Endothelial cell of umbilical vein (primary cell): Measurements from ENCODE around the gene PZP. TPM values are rescaled to one million over a fixed set of nuclear protein-coding genes. Genes with fewer than 3 reads are reported as not detected.

Source experiments
- BruUV-seq: library from RNA; stranded (reverse); fragments of 400-500 nt; replicated peaks from 2 replicates; lab custom pipeline; 2021; lab: Mats Ljungman, UMichigan
- CTCF ChIA-PET: fragments of 300-600, 350-600 bp; sonication (Branson Sonifier 250); formaldehyde crosslinking; loops from one replicate; lab custom pipeline; 2021; ENCODE audit warnings: antibody characterized with exemption, inconsistent platforms; lab: Charles Lee
- POLR2A ChIA-PET: fragments of 300-600, 350-600 bp; sonication (Branson Sonifier 250); formaldehyde crosslinking; loops from one replicate; lab custom pipeline; 2021; ENCODE audit warnings: antibody characterized with exemption, inconsistent platforms; lab: Charles Lee
- DNase-seq: peaks from one replicate; pipeline ENCODE4 v3.0.0-alpha.2; 2011; ENCODE audit warnings: low read depth, low spot score
- FAIRE-seq: peaks from 2 replicates; lab custom pipeline; 2011; peaks lifted over from hg19 to GRCh38; lab: Jason Lieb, UNC
- H2AFZ ChIP-seq: 2 replicates; pipeline ENCODE4 v1.6.0; 2012; ENCODE audit warnings: low read depth, low read length, control low read depth, inconsistent platforms
- H3K27ac ChIP-seq: 2 replicates; pipeline ENCODE4 v1.5.1; 2011; ENCODE audit warnings: low read depth, mild to moderate bottlenecking, control low read depth, low read length, moderate library complexity; ENCODE audit not compliant: insufficient read depth
- H3K27me3 ChIP-seq, 2 experiments: 2 replicates each; pipeline versions ENCODE4 v1.6.0 to v1.6.1; 2011; ENCODE audit warnings: low read length in 2 of 2, mixed read lengths in 1 of 2; ENCODE audit not compliant: control insufficient read depth in 2 of 2, insufficient read depth in 2 of 2
- H3K36me3 ChIP-seq, 2 experiments: 2 replicates in 1 of 2; 3 replicates in 1 of 2; pipeline ENCODE4 v1.5.1; 2011; ENCODE audit warnings: low read length in 2 of 2, mild to moderate bottlenecking in 1 of 2, moderate library complexity in 1 of 2; ENCODE audit not compliant: control insufficient read depth in 2 of 2, insufficient read depth in 2 of 2; ENCODE audit errors: extremely low read depth in 1 of 2
- H3K4me1 ChIP-seq: 3 replicates; pipeline ENCODE4 v1.5.1; 2011; ENCODE audit warnings: mild to moderate bottlenecking, low read length; ENCODE audit not compliant: control insufficient read depth, insufficient read depth; ENCODE audit errors: extremely low read depth
- H3K4me2 ChIP-seq: 2 replicates; pipeline ENCODE4 v1.6.1; 2011; ENCODE audit warnings: low read length, control low read depth, mixed read lengths; ENCODE audit not compliant: insufficient read depth
- H3K4me3 ChIP-seq, 3 experiments: fragments of 200-600 bp in 1 of 3; sonication (generic), shearing (Covaris generic) in 1 of 3; replicated peaks in 1 of 3; 2 replicates each; pipeline ENCODE4 v1.5.1; 2011 to 2016; ENCODE audit warnings: control low read depth in 3 of 3, low read length in 3 of 3, mild to moderate bottlenecking in 2 of 3, inconsistent platforms in 1 of 3, low read depth in 1 of 3, moderate library complexity in 1 of 3; ENCODE audit not compliant: insufficient read depth in 1 of 3
- H3K79me2 ChIP-seq: 2 replicates; pipeline ENCODE4 v1.6.0; 2012; ENCODE audit warnings: low read length, inconsistent platforms; ENCODE audit not compliant: control insufficient read depth, insufficient read depth
- H3K9ac ChIP-seq: replicated peaks from 2 replicates; pipeline ENCODE3; 2011; ENCODE audit warnings: low read length, control low read depth; ENCODE audit not compliant: insufficient read depth; ENCODE audit errors: extremely low read depth
- H3K9me1 ChIP-seq: replicated peaks from 3 replicates; pipeline ENCODE4 v1.6.0; 2011; ENCODE audit warnings: mild to moderate bottlenecking, low read length; ENCODE audit not compliant: control insufficient read depth, insufficient read depth; ENCODE audit errors: extremely low read depth
- H3K9me3 ChIP-seq: replicated peaks from 2 replicates; pipeline ENCODE4 v1.5.1; 2012; ENCODE audit warnings: low read length, inconsistent platforms; ENCODE audit not compliant: control insufficient read depth, insufficient read depth
- H4K20me1 ChIP-seq: replicated peaks from 2 replicates; pipeline ENCODE3; 2011; ENCODE audit warnings: mild to moderate bottlenecking, low read length; ENCODE audit not compliant: control insufficient read depth, insufficient read depth; ENCODE audit errors: extremely low read depth
- EZH2 ChIP-seq: IDR thresholded peaks from 2 replicates; pipeline ENCODE4 v1.6.1; 2012; ENCODE audit warnings: borderline replicate concordance, low read depth, mild to moderate bottlenecking, moderate library complexity, low read length, inconsistent platforms; ENCODE audit not compliant: severe bottlenecking
- FOS ChIP-seq: IDR thresholded peaks from 2 replicates; pipeline ENCODE4 v1.6.1; 2011; ENCODE audit warnings: mild to moderate bottlenecking, low read length, moderate library complexity, borderline replicate concordance; ENCODE audit not compliant: insufficient read depth
- GATA2 ChIP-seq: IDR thresholded peaks from 2 replicates; pipeline ENCODE4 v1.7.0; 2011; ENCODE audit warnings: low read depth, mild to moderate bottlenecking, moderate library complexity, mixed read lengths, low read length; ENCODE audit not compliant: insufficient read length, insufficient read depth
- JUN ChIP-seq: IDR thresholded peaks from 2 replicates; pipeline ENCODE4 v1.6.1; 2011; ENCODE audit warnings: borderline replicate concordance, low read depth; ENCODE audit not compliant: insufficient read length, insufficient read depth
- MYC ChIP-seq: IDR thresholded peaks from one replicate; pipeline ENCODE4 v1.6.1; 2011; ENCODE audit warnings: mild to moderate bottlenecking, low read depth, low read length
- POLR2A ChIP-seq: IDR thresholded peaks from 2 replicates; pipeline ENCODE4 v1.6.1; 2012; ENCODE audit warnings: low read depth, mild to moderate bottlenecking, control low read depth, low read length
- POLR2AphosphoS5 ChIP-seq: IDR thresholded peaks from 2 replicates; pipeline ENCODE4 v1.6.1; 2012; ENCODE audit warnings: low read depth, mild to moderate bottlenecking, control low read depth, low read length, moderate library complexity; ENCODE audit not compliant: insufficient read depth
- dilution Hi-C: fragments of 300-500 bp; cut with MboI; formaldehyde crosslinking; loops from one replicate; pipeline ENCODE4 v1.15.0; 2019; ENCODE audit warnings: low sequenced_read_pairs; ENCODE audit not compliant: extremely low pct_ligation_motif_present
- intact Hi-C: fragments of 100-400 bp; cut with micrococcal nuclease; formaldehyde crosslinking; loops from one replicate; pipeline ENCODE4 v1.10.0; 2022
- polyA plus RNA-seq, 4 experiments: library from polyadenylated mRNA; depleted of rRNA in 3 of 4; stranded (reverse) in 3 of 4; unstranded in 1 of 4; fragments of >200 nt; gene quantifications; 2 replicates each; pipeline versions ENCODE4 v1.2.1 to v1.2.3, GENCODE V29; 2011 to 2012; ENCODE audit warnings: missing spikeins in 1 of 4
- total RNA-seq: library from RNA; stranded (reverse); gene quantifications from 2 replicates; pipeline ENCODE4 v1.2.3, GENCODE V29; 2021
- TF ChIP-seq, protein P1 (sequence below): IDR thresholded peaks from 2 replicates; pipeline ENCODE4 v1.6.1; 2011; ENCODE audit not compliant: insufficient read depth, insufficient read length
- TF ChIP-seq, protein P2 (sequence below), 2 donors: IDR thresholded peaks; 1 replicate in 1 of 2; 2 replicates in 1 of 2; pipeline ENCODE4 v1.5.1; 2011; ENCODE audit warnings: low read length in 2 of 2, mild to moderate bottlenecking in 2 of 2, moderate library complexity in 2 of 2, control low read depth in 1 of 2, inconsistent platforms in 1 of 2, low read depth in 1 of 2; ENCODE audit not compliant: insufficient read depth in 1 of 2; ENCODE audit errors: extremely low read depth in 1 of 2

PZP gene
- total and polyA plus RNA-seq, 2 donors (not counting 3 experiments of a cell fraction or from before 2014, with no cell fraction given), result 0.73 to 0.84 TPM

DNA sequence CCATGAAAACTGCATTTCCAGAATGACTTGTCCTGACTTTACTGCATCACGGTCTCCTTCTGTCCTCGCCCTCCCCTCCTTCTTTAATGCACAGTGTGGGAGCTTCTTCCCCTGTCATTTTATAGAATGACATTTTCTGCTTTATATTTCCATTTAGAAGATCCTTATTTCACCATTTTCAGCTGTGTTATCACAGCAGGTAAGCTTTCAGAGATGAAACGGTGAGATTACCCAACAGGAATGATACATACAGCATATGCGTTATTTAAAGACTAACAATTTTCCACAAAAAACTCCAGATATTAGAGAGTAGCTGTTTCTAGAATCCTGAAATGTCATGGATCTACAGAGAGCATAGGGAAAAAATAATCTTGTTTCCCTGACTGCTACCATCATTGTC lies 27.3 kb upstream of the PZP start:
- ChIA-PET CTCF (no interaction called here), POLR2A (no interaction called here)
- no peak overlapping the region for H2AFZ ChIP-seq
- no peak overlapping the region for H3K4me2 ChIP-seq
- H3K4me3 ChIP-seq, result no peak overlapping the region
- H3K79me2 ChIP-seq, result no peaks in the 10 kb centered on the region
- intact Hi-C loops (no loop called here), dilution Hi-C loops (no loop called here)
- BruUV-seq, result no TSS peak
- no peaks in the 10 kb centered on the region for H4K20me1 ChIP-seq
- H3K27ac ChIP-seq, result no peak overlapping the region
- no peak for FAIRE-seq
- no peaks in the 10 kb centered on the region for H3K9me3 ChIP-seq
- peaks cover 5 to 9% of the 10 kb centered on the region in 2 experiments for H3K27me3 ChIP-seq
- H3K4me1 ChIP-seq, result no peaks in the 10 kb centered on the region
- no peak overlapping the region for H3K9ac ChIP-seq
- no peaks in the 10 kb centered on the region for H3K9me1 ChIP-seq
- DNase-seq, result no peak
- no peaks in the 10 kb centered on the region for H3K36me3 ChIP-seq
- TF ChIP-seq MYC (no peak), JUN (no peak), EZH2 (no peak), FOS (no peak), GATA2 (no peak)

GRCh38 chr12:9227950-9228349 lies 19.8 kb upstream of the PZP start:
- no peaks in the 10 kb centered on the region for H3K4me1 ChIP-seq
- no peak for FAIRE-seq
- DNase-seq, result no peak
- no peak overlapping the region for H3K9ac ChIP-seq
- no peak overlapping the region for H3K4me3 ChIP-seq
- H3K36me3 ChIP-seq, result no peaks in the 10 kb centered on the region
- H3K9me1 ChIP-seq, result no peaks in the 10 kb centered on the region
- no peaks in the 10 kb centered on the region for H3K9me3 ChIP-seq
- no peaks in the 10 kb centered on the region for H3K79me2 ChIP-seq
- ChIA-PET POLR2A (no interaction called here), CTCF (no interaction called here)
- H3K27ac ChIP-seq, result no peak overlapping the region
- BruUV-seq, result no TSS peak
- H3K27me3 ChIP-seq, result peaks cover 0 to 4% of the 10 kb centered on the region in 2 experiments
- H4K20me1 ChIP-seq, result no peaks in the 10 kb centered on the region
- TF ChIP-seq FOS, result no peak
- no peak for TF ChIP-seq GATA2
- TF ChIP-seq JUN, result no peak
- no peak for TF ChIP-seq POLR2AphosphoS5
- TF ChIP-seq, protein P1, sequence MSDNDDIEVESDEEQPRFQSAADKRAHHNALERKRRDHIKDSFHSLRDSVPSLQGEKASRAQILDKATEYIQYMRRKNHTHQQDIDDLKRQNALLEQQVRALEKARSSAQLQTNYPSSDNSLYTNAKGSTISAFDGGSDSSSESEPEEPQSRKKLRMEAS, result no peak
- TF ChIP-seq EZH2, result no peak
- TF ChIP-seq MYC, result no peak
- no peak for TF ChIP-seq POLR2A
- TF ChIP-seq, protein P2, sequence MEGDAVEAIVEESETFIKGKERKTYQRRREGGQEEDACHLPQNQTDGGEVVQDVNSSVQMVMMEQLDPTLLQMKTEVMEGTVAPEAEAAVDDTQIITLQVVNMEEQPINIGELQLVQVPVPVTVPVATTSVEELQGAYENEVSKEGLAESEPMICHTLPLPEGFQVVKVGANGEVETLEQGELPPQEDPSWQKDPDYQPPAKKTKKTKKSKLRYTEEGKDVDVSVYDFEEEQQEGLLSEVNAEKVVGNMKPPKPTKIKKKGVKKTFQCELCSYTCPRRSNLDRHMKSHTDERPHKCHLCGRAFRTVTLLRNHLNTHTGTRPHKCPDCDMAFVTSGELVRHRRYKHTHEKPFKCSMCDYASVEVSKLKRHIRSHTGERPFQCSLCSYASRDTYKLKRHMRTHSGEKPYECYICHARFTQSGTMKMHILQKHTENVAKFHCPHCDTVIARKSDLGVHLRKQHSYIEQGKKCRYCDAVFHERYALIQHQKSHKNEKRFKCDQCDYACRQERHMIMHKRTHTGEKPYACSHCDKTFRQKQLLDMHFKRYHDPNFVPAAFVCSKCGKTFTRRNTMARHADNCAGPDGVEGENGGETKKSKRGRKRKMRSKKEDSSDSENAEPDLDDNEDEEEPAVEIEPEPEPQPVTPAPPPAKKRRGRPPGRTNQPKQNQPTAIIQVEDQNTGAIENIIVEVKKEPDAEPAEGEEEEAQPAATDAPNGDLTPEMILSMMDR (IDR thresholded peaks at IDR 0.05; ENCODE audit: extremely low read depth in 1 of 2, insufficient read depth in 1 of 2, low read depth in 1 of 2, low read length in 2 of 2), result no peak
- no peak overlapping the region for H3K4me2 ChIP-seq
- H2AFZ ChIP-seq, result no peak overlapping the region
- dilution Hi-C loops, result no loop called here
- intact Hi-C loops, result no loop called here
